Measurements from ENCODE around the gene PTPRG.

Gene PTPRG

GRCh38 chr3:61944726-61945125 lies 383.4 kb downstream of the PTPRG start:
- no peak overlapping the region for H3K4me2 ChIP-seq (ENCODE audit: low read length)
- no peaks in the 10 kb centered on the region for H3K27me3 ChIP-seq (ENCODE audit: low read depth, low read length)
- no peaks in the 10 kb centered on the region for H3K36me3 ChIP-seq (replicated peaks; ENCODE audit: low read depth, low read length)
- no peak overlapping the region for H3K9ac ChIP-seq (ENCODE audit: low read length)
- TF ChIP-seq EZH2phosphoT487 (IDR thresholded peaks at IDR 0.05; ENCODE audit: low read depth), result no peak
- no peak for TF ChIP-seq CTCF (IDR thresholded peaks at IDR 0.05; ENCODE audit: low read depth, low read length)
- no peak overlapping the region for H3K4me3 ChIP-seq (ENCODE audit: low read length)
- H2AFZ ChIP-seq (ENCODE audit: low read depth, low read length), result no peak overlapping the region
- H3K9me3 ChIP-seq (ENCODE audit: insufficient read depth, low read length), result no peaks in the 10 kb centered on the region
- peaks cover 6% of the 10 kb centered on the region; the same call in 1 of the 2 replicates for H3K4me1 ChIP-seq (ENCODE audit: low read length)
- no peaks in the 10 kb centered on the region for H4K20me1 ChIP-seq (ENCODE audit: insufficient read depth, low read length)
- H3K79me2 ChIP-seq (ENCODE audit: low read length), result no peaks in the 10 kb centered on the region
- no peak overlapping the region for H3K27ac ChIP-seq (ENCODE audit: low read length)

GRCh38 chr3:61945657-61946056 lies 384.3 kb downstream of the PTPRG start:
- Histone ChIP-seq H3K4me3 (ENCODE audit: low read length) (no peak overlapping the region), H3K27me3 (ENCODE audit: low read depth, low read length) (no peaks in the 10 kb centered on the region), H3K79me2 (ENCODE audit: low read length) (no peaks in the 10 kb centered on the region), H2AFZ (ENCODE audit: low read depth, low read length) (no peak overlapping the region), H3K4me1 (ENCODE audit: low read length) (peaks cover 6% of the 10 kb centered on the region; the same call in 1 of the 2 replicates), H4K20me1 (ENCODE audit: insufficient read depth, low read length) (no peaks in the 10 kb centered on the region), H3K4me2 (ENCODE audit: low read length) (no peak overlapping the region), H3K36me3 (replicated peaks; ENCODE audit: low read depth, low read length) (no peaks in the 10 kb centered on the region), H3K9ac (ENCODE audit: low read length) (no peak overlapping the region), H3K9me3 (ENCODE audit: insufficient read depth, low read length) (no peaks in the 10 kb centered on the region), H3K27ac (ENCODE audit: low read length) (no peak overlapping the region)
- TF ChIP-seq CTCF (IDR thresholded peaks at IDR 0.05; ENCODE audit: low read depth, low read length) (no peak), EZH2phosphoT487 (IDR thresholded peaks at IDR 0.05; ENCODE audit: low read depth) (no peak)

GRCh38 chr3:61946570-61947324 lies 385.4 kb downstream of the PTPRG start:
- Histone ChIP-seq H3K27ac (ENCODE audit: low read length) (no peak overlapping the region), H3K9me3 (ENCODE audit: insufficient read depth, low read length) (no peaks in the 10 kb centered on the region), H3K27me3 (ENCODE audit: low read depth, low read length) (no peaks in the 10 kb centered on the region), H3K4me2 (ENCODE audit: low read length) (no peak overlapping the region), H4K20me1 (ENCODE audit: insufficient read depth, low read length) (no peaks in the 10 kb centered on the region), H3K79me2 (ENCODE audit: low read length) (no peaks in the 10 kb centered on the region), H2AFZ (ENCODE audit: low read depth, low read length) (no peak overlapping the region), H3K9ac (ENCODE audit: low read length) (no peak overlapping the region), H3K4me1 (ENCODE audit: low read length) (peaks cover 6% of the 10 kb centered on the region; the same call in 1 of the 2 replicates), H3K36me3 (replicated peaks; ENCODE audit: low read depth, low read length) (no peaks in the 10 kb centered on the region), H3K4me3 (ENCODE audit: low read length) (no peak overlapping the region)
- TF ChIP-seq EZH2phosphoT487 (IDR thresholded peaks at IDR 0.05; ENCODE audit: low read depth) (no peak), CTCF (IDR thresholded peaks at IDR 0.05; ENCODE audit: low read depth, low read length) (no peak)

GRCh38 chr3:61947456-61947855 lies 386.1 kb downstream of the PTPRG start:
- no peak overlapping the region for H3K27ac ChIP-seq (ENCODE audit: low read length)
- no peaks in the 10 kb centered on the region for H3K4me1 ChIP-seq (ENCODE audit: low read length)
- no peaks in the 10 kb centered on the region for H3K9me3 ChIP-seq (ENCODE audit: insufficient read depth, low read length)
- H3K4me3 ChIP-seq (ENCODE audit: low read length), result no peak overlapping the region
- H4K20me1 ChIP-seq (ENCODE audit: insufficient read depth, low read length), result no peaks in the 10 kb centered on the region
- no peaks in the 10 kb centered on the region for H3K36me3 ChIP-seq (replicated peaks; ENCODE audit: low read depth, low read length)
- no peak overlapping the region for H3K4me2 ChIP-seq (ENCODE audit: low read length)
- H3K79me2 ChIP-seq (ENCODE audit: low read length), result no peaks in the 10 kb centered on the region
- H3K9ac ChIP-seq (ENCODE audit: low read length), result no peak overlapping the region
- H2AFZ ChIP-seq (ENCODE audit: low read depth, low read length), result no peak overlapping the region
- TF ChIP-seq EZH2phosphoT487 (IDR thresholded peaks at IDR 0.05; ENCODE audit: low read depth) (no peak), CTCF (IDR thresholded peaks at IDR 0.05; ENCODE audit: low read depth, low read length) (no peak)
- no peaks in the 10 kb centered on the region for H3K27me3 ChIP-seq (ENCODE audit: low read depth, low read length)

Measured in OCI-LY3 (cell line).